ENCODE measurements around the gene MIB2.
"Not testable (repeated sequence)": the region's sequence is repeated elsewhere in the genome, so short reads cannot be mapped to it uniquely, and the experiment has no call there.

Gene MIB2

DNA sequence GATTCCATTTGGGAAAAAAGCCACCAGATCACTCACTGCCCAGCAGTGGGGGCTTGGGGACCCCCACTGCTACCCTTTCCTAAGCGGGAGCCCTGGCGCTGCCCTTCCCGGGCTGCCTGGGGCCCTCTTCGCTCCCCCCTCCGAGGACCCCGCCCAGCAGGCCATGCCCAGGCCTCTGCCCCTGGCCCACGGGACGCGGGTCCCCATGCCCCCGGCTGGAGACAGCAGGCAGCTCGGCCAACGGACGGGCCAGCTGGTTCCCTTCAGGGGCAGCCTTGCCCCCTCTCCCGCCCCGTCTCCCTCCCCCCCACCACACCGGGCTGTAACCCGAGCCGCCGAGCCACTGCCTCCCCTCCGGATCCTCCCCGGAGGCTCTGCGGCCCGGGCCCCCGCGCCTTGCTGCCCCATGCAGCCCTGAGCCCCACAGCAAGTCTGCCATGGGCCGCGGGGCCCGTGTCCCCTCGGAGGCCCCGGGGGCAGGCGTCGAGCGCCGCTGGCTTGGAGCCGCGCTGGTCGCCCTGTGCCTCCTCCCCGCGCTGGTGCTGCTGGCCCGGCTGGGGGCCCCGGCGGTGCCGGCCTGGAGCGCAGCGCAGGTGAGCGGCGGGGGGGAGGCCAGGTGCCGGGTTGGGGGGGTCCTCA lies 16.6 kb downstream of the MIB2 start, which contains the start of gene MMP23B:
Gene MMP23B (plus strand): TSS at position 392 of the 639 bp plus-strand sequence. CDS start 46 bp downstream, at position 438.
- no peak within 1 kb of the TSS for H3K27ac ChIP-seq
- no peak for TF ChIP-seq CTCF (conservative IDR thresholded peaks at IDR 0.05)

GRCh38 chr1:1633409-1633808 lies 18.1 kb downstream of the MIB2 start:
- not testable (repeated sequence) for H3K27ac ChIP-seq

GRCh38 chr1:1634613-1635012 lies 19.3 kb downstream of the MIB2 start:
- not testable (repeated sequence) for H3K27ac ChIP-seq

GRCh38 chr1:1636621-1637478 lies 21.6 kb downstream of the MIB2 start:
- H3K27ac ChIP-seq, result not testable (repeated sequence)

DNA sequence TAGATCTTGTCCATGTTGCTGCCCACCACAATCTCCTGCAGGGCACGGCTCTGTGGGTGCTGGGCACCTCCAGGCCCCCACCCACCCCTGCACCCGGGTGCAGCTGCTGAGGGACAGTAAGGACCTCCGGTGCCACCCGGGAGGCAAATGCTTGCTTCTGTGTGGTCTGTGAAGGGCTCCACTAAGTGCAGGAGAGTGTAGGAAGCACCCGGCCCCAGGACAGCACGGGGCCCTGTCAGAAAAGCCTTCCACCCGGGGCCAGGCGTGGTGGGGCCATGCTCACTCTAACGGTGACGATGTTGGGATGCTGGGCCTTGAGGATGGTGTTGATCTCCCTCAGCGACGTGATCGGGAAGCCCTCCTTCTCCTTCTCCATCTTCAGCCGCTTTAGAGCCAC lies 22.2 kb downstream of the MIB2 start:
- H3K27ac ChIP-seq, result not testable (repeated sequence)

GRCh38 chr1:1638528-1638927 lies 23.2 kb downstream of the MIB2 start:
- H3K27ac ChIP-seq, result not testable (repeated sequence)

- not testable (repeated sequence) for H3K27ac ChIP-seq
Measured at GRCh38 chr1:1639368-1639767, 24.1 kb downstream of the MIB2 start.

- H3K27ac ChIP-seq, result not testable (repeated sequence)
Measured at GRCh38 chr1:1640081-1640480, 24.8 kb downstream of the MIB2 start.

GRCh38 chr1:1640711-1641461 lies 25.6 kb downstream of the MIB2 start:
- H3K27ac ChIP-seq, result not testable (repeated sequence)

DNA sequence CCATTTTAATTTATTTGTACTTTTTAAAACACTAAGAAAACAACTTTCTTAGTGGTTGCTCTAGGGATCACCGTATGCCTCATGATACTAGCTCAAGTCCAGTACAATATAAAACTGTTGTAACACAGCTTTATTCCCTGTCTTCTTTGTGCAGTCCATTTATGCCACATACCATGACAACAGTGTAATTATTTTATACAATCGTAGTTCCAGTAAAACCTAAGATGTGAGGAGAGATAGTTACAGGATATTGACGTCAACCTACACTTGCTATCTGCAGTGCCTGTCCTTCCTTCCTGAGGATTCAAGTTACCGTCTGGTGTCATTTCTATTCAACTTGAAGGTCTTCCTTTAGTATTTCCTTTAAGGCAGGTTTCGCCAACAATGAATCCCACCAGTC lies 31.0 kb downstream of the MIB2 start:
- not testable (repeated sequence) for H3K27ac ChIP-seq

DNA sequence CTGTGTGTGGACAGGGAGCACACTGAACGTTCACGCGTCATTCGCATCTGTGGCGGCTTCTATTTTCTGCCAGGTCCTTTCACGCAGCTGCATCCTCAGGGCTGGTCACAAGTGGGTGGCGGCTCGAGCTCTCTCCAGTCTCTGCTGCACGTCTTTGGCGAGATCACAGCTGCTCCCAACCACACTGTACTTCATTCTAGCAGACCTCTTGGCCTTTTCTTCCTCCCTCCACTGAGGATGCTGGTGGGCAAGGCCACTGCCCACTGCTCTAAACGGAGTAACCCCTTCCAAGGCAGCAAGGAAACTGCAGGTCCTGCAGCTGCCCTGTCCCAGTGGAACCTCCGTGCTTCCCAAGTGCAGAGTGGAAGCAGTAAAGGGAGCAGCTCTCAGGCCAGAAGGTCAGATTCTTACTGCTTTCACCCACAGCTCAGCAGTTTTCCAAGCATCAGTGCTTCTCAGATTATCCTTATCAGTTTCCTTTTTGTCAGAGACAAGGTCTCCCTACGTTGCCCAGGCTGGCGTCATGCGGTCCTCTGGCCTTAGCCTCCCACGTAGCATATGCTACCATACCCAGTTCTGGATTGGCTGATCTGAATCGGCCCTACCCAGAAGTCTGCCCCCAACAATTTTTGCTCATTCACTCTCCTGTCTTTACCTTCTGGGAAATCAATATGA lies 32.4 kb downstream of the MIB2 start:
- not testable (repeated sequence) for H3K27ac ChIP-seq

- H3K27ac ChIP-seq, result not testable (repeated sequence)
Measured at GRCh38 chr1:1648265-1648664, 33.0 kb downstream of the MIB2 start.

DNA sequence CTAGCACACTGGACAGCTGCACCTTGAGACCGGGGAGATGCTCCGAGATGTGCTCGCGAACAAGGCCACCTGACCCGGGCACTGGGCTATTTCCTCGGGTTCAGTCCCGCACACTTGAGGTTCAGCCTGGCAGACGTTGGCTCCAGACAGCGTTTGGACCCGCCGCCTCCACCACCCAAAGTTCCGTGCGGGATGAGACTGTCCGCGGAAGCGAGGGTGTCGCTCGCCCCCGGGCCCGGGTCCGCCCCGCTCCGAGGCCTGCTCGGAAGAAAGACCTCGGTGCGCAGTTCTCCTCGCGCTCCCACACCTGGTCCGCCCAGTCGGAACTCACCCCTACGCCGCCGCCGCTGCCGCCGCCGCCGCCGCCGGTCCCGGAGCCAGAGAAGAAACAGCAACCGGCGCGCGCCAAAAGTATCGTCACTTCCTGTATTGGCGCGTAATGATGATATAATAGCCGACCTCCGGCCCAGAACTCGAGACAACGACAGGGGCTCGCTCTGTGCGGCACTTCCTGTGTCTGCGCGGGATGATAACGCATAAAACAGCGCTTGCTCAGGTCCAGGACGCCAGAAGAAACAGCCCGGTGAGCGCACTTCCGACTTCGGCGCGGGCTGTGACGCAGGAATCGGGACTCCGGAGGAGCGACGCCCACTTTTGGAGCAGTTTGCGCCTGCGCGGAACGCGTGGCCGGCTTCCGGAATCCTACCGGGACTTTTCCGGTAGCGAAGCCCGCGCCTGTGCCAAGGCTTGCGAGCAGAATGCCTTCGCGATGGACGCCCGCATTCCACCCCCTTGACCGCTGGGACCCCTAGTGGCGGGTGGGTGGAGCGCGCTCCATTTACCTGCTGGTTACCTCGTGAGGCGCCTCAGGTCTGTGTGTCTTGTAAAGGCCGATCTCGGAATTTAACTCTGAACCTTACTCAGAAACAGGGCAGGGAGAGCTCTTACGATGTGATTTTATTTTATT lies 43.6 kb downstream of the MIB2 start, which contains the start of gene CDK11B:
Gene CDK11B (minus strand): TSS at position 422 of the 967 bp plus-strand sequence. CDS start 1,519 bp downstream, outside the sequence.
- peak within 1 kb of the TSS; percentile 94 for H3K27ac ChIP-seq
- peak; percentile 68 for TF ChIP-seq CTCF (conservative IDR thresholded peaks at IDR 0.05)

GRCh38 chr1:1662392-1662791 lies 47.1 kb downstream of the MIB2 start:
- H3K27ac ChIP-seq, result not testable (repeated sequence)

- H3K27ac ChIP-seq, result not testable (repeated sequence)
Measured at GRCh38 chr1:1662830-1663560, 47.7 kb downstream of the MIB2 start.

DNA sequence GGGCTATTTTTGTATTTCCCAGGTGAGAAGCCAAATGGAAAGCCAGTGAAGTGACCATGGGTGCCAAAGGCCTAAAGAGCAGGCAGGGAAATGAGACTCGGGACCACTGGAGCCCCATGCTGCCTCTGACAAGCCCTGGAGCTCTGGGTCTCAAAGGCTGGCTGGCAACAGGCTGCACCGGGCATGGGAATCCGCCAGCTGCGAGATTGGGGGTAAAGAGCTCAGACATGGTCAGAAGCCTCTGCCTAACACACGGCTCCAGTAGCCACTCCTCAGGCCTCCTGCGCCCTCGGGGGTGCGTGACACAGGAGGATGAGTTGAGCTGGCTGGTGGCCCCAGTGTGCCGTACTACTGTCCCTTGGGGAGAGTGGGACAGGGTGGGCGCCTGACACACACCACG lies 49.0 kb downstream of the MIB2 start:
- not testable (repeated sequence) for H3K27ac ChIP-seq

Measured in VCaP (cell line).